ENCODE data around the gene WNT8A.

Gene WNT8A

GRCh38 chr5:138092301-138092700 is 8.5 kb downstream of the WNT8A start:
- DNase-seq (ENCODE audit: low spot score), result no peak

- DNase-seq (ENCODE audit: low spot score), result no peak
Observed at GRCh38 chr5:138093036-138093435, 9.2 kb downstream of the WNT8A start.

GRCh38 chr5:138095100-138095907 is 11.5 kb downstream of the WNT8A start:
- DNase-seq (ENCODE audit: low spot score), result no peak

- no peak for DNase-seq (ENCODE audit: low spot score)
Observed at GRCh38 chr5:138096363-138096762, 12.5 kb downstream of the WNT8A start.

GRCh38 chr5:138096997-138097828 is 13.4 kb downstream of the WNT8A start:
- DNase-seq (ENCODE audit: low spot score), result no peak

GRCh38 chr5:138102454-138103318 is 18.9 kb downstream of the WNT8A start:
- DNase-seq (ENCODE audit: low spot score), result no peak

GRCh38 chr5:138103319-138103637 is 19.4 kb downstream of the WNT8A start:
- no peak for DNase-seq (ENCODE audit: low spot score)

GRCh38 chr5:138105709-138106108 is 21.9 kb downstream of the WNT8A start:
- no peak for DNase-seq (ENCODE audit: low spot score)

- DNase-seq (ENCODE audit: low spot score), result no peak
Observed at GRCh38 chr5:138107213-138107612, 23.4 kb downstream of the WNT8A start.

- DNase-seq (ENCODE audit: low spot score), result no peak
Observed at GRCh38 chr5:138109463-138110265, 25.8 kb downstream of the WNT8A start.

- DNase-seq (ENCODE audit: low spot score), result no peak
Observed at GRCh38 chr5:138110266-138110963, 26.6 kb downstream of the WNT8A start.

GRCh38 chr5:138111181-138111580 is 27.3 kb downstream of the WNT8A start:
- DNase-seq (ENCODE audit: low spot score), result no peak

GRCh38 chr5:138111937-138112336 is 28.1 kb downstream of the WNT8A start:
- DNase-seq (ENCODE audit: low spot score), result no peak

GRCh38 chr5:138115254-138115653 is 31.4 kb downstream of the WNT8A start:
- DNase-seq (ENCODE audit: low spot score), result no peak

- no peak for DNase-seq (ENCODE audit: low spot score)
Observed at GRCh38 chr5:138128334-138128733, 44.5 kb downstream of the WNT8A start.

- DNase-seq (ENCODE audit: low spot score), result no peak
Observed at GRCh38 chr5:138129347-138129746, 45.5 kb downstream of the WNT8A start.

- no peak for DNase-seq (ENCODE audit: low spot score)
Observed at GRCh38 chr5:138132543-138132942, 48.7 kb downstream of the WNT8A start.

- peak; percentile 64 for DNase-seq (ENCODE audit: low spot score)
Observed at GRCh38 chr5:138138949-138139780, 55.3 kb downstream of the WNT8A start, which contains the start of gene NME5. TSS of gene NME5 (minus strand) at chr5:138139428. CDS start at chr5:138138780, 648 bp downstream.

- DNase-seq (ENCODE audit: low spot score), result no peak
Observed at GRCh38 chr5:138139781-138140090, 55.9 kb downstream of the WNT8A start.

GRCh38 chr5:138140268-138140667 is 56.4 kb downstream of the WNT8A start:
- no peak for DNase-seq (ENCODE audit: low spot score)
